ENCODE measurements around the gene CLIP2. TPM values are rescaled to one million over a fixed set of nuclear protein-coding genes. Genes with fewer than 3 reads are reported as not detected.

The CLIP2 gene
- total and polyA plus RNA-seq, 2 of the 8 experiments (the other 6 are each of a cell fraction or from before 2014, with no cell fraction given), result 8.3 to 41.5 TPM

GRCh38 chr7:74443543-74444247 lies 154.5 kb downstream of the CLIP2 start (continued):
- TF ChIP-seq CTCF (IDR thresholded peaks at IDR 0.05; ENCODE audit: control extremely low read depth in 1 of 3, insufficient read depth in 1 of 3, low read depth in 1 of 3, low read length in 3 of 3) (no peak), BCL11A (IDR thresholded peaks at IDR 0.05; ENCODE audit: low read depth in 2 of 2, low read length in 2 of 2) (no peak), TAF1 (IDR thresholded peaks at IDR 0.05; ENCODE audit: low read depth, low read length) (no peak), MAX (IDR thresholded peaks at IDR 0.05) (no peak), SP4 (IDR thresholded peaks at IDR 0.05; ENCODE audit: low read length) (no peak), TBP (IDR thresholded peaks at IDR 0.05; ENCODE audit: low read depth, low read length) (no peak), KDM1A (IDR thresholded peaks at IDR 0.05; ENCODE audit: borderline replicate concordance, low read length) (no peak), SAP30 (IDR thresholded peaks at IDR 0.05; ENCODE audit: insufficient read depth, insufficient replicate concordance, low read length) (no peak), POU5F1 (IDR thresholded peaks at IDR 0.05; ENCODE audit: low read depth, low read length) (no peak), RXRA (IDR thresholded peaks at IDR 0.05; ENCODE audit: insufficient read depth, low read depth, low read length) (no peak)
